Measurements from ENCODE around the gene CRYBA2. TPM values are rescaled to one million over a fixed set of nuclear protein-coding genes. Genes with fewer than 3 reads are reported as not detected.
A peak's percentile ranks its signal among the peaks of the same experiment; 100 is the strongest.

CRYBA2 gene
- total RNA-seq, 1 donor from 2014 or later, result not detected

DNA sequence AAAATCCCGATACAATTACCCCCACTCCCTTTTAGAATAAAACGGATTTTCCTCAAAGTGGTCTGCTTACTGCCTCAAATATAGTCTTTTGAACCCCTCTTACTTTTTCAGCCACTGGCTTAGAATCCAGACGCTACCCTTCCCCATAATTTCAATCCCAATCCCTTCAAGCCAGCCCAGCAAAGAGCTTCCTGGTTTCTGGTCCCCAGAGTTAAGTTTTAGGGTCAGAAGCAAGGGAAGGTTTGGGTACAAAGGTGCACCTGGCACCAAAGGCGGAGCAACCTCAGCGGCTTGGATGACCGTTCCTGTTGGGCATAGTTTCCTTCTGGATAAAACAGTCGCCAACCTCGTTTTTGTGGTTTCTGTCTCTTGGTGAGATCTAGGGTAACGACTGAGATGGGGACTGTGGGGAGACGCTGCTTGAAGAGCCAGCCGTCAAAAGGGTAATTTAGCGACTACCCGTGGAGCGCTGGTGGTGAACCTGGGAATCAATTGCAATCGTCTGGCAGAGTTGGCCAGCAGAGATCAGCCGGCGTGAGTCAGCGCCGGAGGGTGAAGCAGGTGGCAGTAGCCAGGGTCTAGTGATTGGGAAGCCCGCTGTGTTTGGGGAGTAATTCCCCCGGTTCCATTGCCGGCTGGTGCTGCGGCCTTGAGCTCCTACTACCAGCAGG is 9.8 kb downstream of the CRYBA2 start:
- H3K4me3 ChIP-seq, result no peak overlapping the region
- no peak for ATAC-seq
- no peaks in the 10 kb centered on the region for H3K36me3 ChIP-seq
- H3K27me3 ChIP-seq, result peaks cover 99% of the 10 kb centered on the region
- TF ChIP-seq, protein P1, sequence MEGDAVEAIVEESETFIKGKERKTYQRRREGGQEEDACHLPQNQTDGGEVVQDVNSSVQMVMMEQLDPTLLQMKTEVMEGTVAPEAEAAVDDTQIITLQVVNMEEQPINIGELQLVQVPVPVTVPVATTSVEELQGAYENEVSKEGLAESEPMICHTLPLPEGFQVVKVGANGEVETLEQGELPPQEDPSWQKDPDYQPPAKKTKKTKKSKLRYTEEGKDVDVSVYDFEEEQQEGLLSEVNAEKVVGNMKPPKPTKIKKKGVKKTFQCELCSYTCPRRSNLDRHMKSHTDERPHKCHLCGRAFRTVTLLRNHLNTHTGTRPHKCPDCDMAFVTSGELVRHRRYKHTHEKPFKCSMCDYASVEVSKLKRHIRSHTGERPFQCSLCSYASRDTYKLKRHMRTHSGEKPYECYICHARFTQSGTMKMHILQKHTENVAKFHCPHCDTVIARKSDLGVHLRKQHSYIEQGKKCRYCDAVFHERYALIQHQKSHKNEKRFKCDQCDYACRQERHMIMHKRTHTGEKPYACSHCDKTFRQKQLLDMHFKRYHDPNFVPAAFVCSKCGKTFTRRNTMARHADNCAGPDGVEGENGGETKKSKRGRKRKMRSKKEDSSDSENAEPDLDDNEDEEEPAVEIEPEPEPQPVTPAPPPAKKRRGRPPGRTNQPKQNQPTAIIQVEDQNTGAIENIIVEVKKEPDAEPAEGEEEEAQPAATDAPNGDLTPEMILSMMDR (IDR thresholded peaks at IDR 0.05), result no peak
- H3K9me3 ChIP-seq, result no peaks in the 10 kb centered on the region
- no peak for DNase-seq
- no peak overlapping the region for H3K27ac ChIP-seq
- intact Hi-C loops (cut with DNase I), result no loop called here
- H3K4me1 ChIP-seq, result peaks cover 45% of the 10 kb centered on the region

DNA sequence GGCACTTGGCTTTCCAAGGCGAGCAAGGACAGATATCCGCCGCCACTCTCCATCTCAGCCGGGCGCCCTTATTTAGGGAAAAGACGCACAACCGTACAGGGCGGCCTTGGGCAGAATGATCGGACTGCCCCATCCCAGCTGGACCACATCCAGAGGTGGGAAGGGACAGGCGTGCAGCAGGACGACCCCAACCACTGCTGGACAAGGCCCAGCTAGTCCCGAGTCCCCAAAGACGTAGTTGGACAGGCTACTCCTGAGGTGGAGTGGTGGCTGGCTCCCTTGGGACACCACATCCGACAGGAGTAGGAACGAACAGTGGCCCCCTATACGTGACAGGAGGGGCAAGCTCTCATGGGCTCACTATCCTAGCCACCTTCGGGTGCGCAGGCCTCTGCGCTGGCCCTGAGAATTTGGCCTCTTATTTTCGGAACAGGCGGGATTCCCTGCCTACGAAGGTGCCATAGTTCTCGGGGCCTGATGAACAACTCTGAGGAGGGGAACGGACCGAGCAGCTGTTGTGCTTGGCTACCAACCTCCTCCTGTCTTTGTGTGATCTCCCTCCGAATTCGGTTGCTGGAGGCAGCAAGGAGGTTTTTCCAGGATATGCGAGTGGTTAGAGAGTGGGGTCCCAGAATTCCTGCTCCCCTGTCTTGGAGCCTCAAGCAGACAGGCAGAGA is 10.5 kb downstream of the CRYBA2 start:
- Histone ChIP-seq H3K9me3 (no peaks in the 10 kb centered on the region), H3K4me1 (peaks cover 45% of the 10 kb centered on the region), H3K4me3 (no peak overlapping the region), H3K27me3 (peaks cover 97% of the 10 kb centered on the region), H3K27ac (no peak overlapping the region), H3K36me3 (no peaks in the 10 kb centered on the region)
- no peak for ATAC-seq
- no peak for DNase-seq
- TF ChIP-seq, protein P1 (IDR thresholded peaks at IDR 0.05), result no peak
- intact Hi-C loops (cut with DNase I), result no loop called here

DNA sequence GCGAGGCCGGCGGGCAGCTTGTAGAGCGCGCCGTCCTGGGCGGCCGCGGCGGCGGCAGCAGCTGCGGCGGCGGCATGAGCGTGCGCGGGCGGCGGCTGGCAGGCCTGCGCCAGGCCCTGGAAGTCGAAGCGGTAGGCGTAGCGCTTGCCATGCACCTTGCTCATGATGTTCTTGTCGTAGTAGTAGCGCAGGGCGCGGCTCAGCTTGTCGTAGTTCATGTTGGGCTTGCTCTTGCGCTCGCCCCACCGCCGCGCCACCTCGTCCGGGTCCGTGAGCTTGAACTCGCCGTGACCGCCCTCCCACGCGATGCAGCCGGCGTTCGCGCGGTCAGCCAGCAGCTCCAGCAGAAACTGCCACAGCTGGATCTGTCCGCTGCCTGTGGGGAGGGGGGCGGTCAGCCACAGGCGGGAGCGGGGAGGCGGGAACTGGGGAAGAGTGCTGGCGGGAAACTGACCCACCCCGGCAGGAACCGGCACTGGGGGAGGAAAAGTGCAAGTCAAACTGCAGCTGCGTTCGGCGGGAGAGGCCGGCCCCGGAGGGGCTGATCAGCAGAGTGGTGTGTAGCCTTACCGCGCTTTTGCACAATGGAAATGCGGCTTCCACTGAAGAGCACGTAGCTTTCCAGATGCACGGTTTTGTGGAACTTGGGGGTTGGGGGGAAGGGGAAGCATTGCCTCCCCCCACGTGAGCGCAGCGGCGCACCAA is 11.2 kb downstream of the CRYBA2 start:
- ATAC-seq (peak; percentile 48), DNase-seq (peak; percentile 67)
- intact Hi-C loops (cut with DNase I), result no loop called here
- peaks cover 97% of the 10 kb centered on the region for H3K27me3 ChIP-seq
- no peak overlapping the region for H3K27ac ChIP-seq
- TF ChIP-seq, protein P1 (IDR thresholded peaks at IDR 0.05), result no peak
- no peaks in the 10 kb centered on the region for H3K36me3 ChIP-seq
- no peaks in the 10 kb centered on the region for H3K9me3 ChIP-seq
- H3K4me1 ChIP-seq, result peaks cover 45% of the 10 kb centered on the region
- peak overlapping the region; percentile 23 for H3K4me3 ChIP-seq

DNA sequence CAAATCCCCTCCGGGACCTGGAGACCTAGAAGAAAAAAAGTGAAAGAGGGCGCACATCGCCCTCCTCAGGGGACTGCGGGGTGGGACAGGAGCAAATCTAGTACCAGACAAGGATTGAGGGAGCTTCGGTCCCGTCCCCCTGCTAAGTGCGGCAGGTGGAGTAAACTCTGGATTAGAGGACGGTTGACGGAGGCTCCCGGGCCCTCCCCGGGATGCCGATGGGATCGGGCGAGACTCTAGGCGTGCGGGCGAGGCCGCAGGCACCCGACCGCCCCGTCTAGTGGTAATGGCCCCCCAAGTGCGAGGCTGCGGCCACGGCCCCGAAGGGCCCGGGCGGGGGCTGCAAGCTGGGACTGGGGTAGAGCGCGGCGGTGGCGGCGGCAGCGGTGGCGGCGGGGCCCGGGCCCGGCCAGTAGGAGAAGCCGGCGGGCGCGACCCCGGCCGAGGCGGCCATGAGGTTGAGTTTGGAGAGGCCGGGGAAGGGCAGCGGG is 11.8 kb downstream of the CRYBA2 start:
- no peak for ATAC-seq
- Histone ChIP-seq H3K27me3 (peaks cover 97% of the 10 kb centered on the region), H3K4me3 (no peak overlapping the region)

DNA sequence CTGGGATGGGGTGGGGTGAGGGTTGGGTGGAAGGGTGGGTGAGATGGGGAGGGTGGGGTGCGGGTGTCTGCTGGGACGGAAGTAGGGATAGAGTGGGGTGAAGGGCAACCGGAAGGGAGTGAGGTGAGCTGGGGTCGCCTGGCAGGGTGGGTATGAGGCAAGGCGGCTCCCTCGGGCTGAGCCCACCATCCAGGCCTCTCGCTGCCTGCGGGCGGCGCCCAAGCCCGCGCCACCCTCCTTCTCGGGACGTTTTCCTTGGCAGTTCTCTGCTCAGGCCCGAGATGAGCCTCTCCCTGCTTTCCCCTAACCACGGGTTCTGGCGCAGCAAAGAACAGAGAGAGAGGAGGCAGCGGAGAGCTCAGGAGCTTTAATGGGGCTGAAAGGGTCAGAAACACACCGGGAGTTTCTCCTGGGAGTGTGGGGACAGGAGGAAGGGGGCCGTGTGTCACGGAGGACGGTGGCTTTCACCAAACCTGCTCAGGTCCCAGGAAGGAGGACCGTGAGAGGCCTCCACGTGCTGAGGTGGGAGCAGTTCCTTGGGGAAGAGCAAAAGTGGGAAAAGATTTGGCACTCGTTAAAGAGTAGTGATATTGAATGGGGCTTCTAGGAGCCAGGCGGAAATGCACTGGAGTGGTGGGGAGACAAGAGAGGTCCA is 12.4 kb downstream of the CRYBA2 start:
- Histone ChIP-seq H3K36me3 (no peaks in the 10 kb centered on the region), H3K4me1 (peaks cover 45% of the 10 kb centered on the region), H3K27ac (no peak overlapping the region), H3K27me3 (peaks cover 96% of the 10 kb centered on the region), H3K4me3 (no peak overlapping the region), H3K9me3 (no peaks in the 10 kb centered on the region)
- TF ChIP-seq, protein P1 (IDR thresholded peaks at IDR 0.05), result no peak
- DNase-seq, result no peak
- intact Hi-C loops (cut with DNase I), result no loop called here
- ATAC-seq, result no peak

More for the DNA sequence above, 11.8 kb downstream of the CRYBA2 start:
- Histone ChIP-seq H3K27ac (no peak overlapping the region), H3K4me1 (peaks cover 45% of the 10 kb centered on the region), H3K9me3 (no peaks in the 10 kb centered on the region), H3K36me3 (no peaks in the 10 kb centered on the region)
- intact Hi-C loops (cut with DNase I), result no loop called here
- DNase-seq, result no peak
- TF ChIP-seq, protein P1 (IDR thresholded peaks at IDR 0.05), result no peak
